H9 (cell line): ENCODE results near the gene TRIM28. TPM values are rescaled to one million over a fixed set of nuclear protein-coding genes. Genes with fewer than 3 reads are reported as not detected.
A peak's percentile ranks its signal among the peaks of the same experiment; 100 is the strongest.

Experiments used
- DNase-seq: peaks from one replicate; pipeline ENCODE4 v3.0.0-alpha.2; 2017
- H2AFZ ChIP-seq: one replicate; pipeline ENCODE4 v1.6.1; 2013; ENCODE audit warnings: mild to moderate bottlenecking, low read length, control low read depth, moderate library complexity
- H2AK5ac ChIP-seq: 2 replicates; pipeline ENCODE4 v1.6.1; 2013; ENCODE audit warnings: low read length, control low read depth, mixed read lengths; ENCODE audit not compliant: insufficient read length
- H2BK120ac ChIP-seq: one replicate; pipeline ENCODE4 v1.6.1; 2013; ENCODE audit warnings: low read depth, mild to moderate bottlenecking, low read length, control low read depth, inconsistent platforms; ENCODE audit not compliant: poor library complexity, severe bottlenecking
- H2BK12ac ChIP-seq: 2 replicates; pipeline ENCODE4 v1.6.1; 2013; ENCODE audit warnings: low read length, control low read depth, mixed read lengths, low read depth; ENCODE audit not compliant: insufficient read length
- H2BK15ac ChIP-seq: 2 replicates; pipeline ENCODE4 v1.6.1; 2013; ENCODE audit warnings: low read depth, low read length, control low read depth
- H2BK20ac ChIP-seq: one replicate; pipeline ENCODE4 v1.6.1; 2013; ENCODE audit warnings: low read depth, mild to moderate bottlenecking, low read length, control low read depth, inconsistent platforms; ENCODE audit not compliant: poor library complexity, severe bottlenecking
- H2BK5ac ChIP-seq: 2 replicates; pipeline ENCODE4 v1.6.1; 2013; ENCODE audit warnings: low read length, control low read depth, mixed read lengths; ENCODE audit not compliant: insufficient read length
- H3K14ac ChIP-seq: 2 replicates; pipeline ENCODE4 v1.6.1; 2013; ENCODE audit warnings: low read length, control low read depth; ENCODE audit not compliant: insufficient read depth
- H3K18ac ChIP-seq: 2 replicates; pipeline ENCODE4 v1.6.1; 2013; ENCODE audit warnings: low read depth, mild to moderate bottlenecking, mixed read lengths, low read length, control low read depth; ENCODE audit not compliant: insufficient read length
- H3K23ac ChIP-seq: 2 replicates; pipeline ENCODE4 v1.6.1; 2013; ENCODE audit warnings: low read length, control low read depth, mixed read lengths, low read depth; ENCODE audit not compliant: insufficient read length
- H3K23me2 ChIP-seq: 2 replicates; pipeline ENCODE4 v1.6.1; 2013; ENCODE audit warnings: low read depth, mild to moderate bottlenecking, mixed read lengths, low read length, control low read depth; ENCODE audit not compliant: insufficient read length, poor library complexity, severe bottlenecking
- H3K27ac ChIP-seq: 2 replicates; pipeline ENCODE4 v1.5.1; 2013; ENCODE audit warnings: low read length, control low read depth, mixed read lengths, low read depth; ENCODE audit not compliant: insufficient read length
- H3K27me3 ChIP-seq: 2 replicates; pipeline ENCODE4 v1.6.1; 2013; ENCODE audit warnings: low read length, control low read depth, inconsistent platforms; ENCODE audit not compliant: insufficient read depth
- H3K4ac ChIP-seq: 2 replicates; pipeline ENCODE4 v1.6.1; 2013; ENCODE audit warnings: low read depth, mild to moderate bottlenecking, control low read depth, inconsistent platforms, low read length, moderate library complexity
- H3K4me1 ChIP-seq: 2 replicates; pipeline ENCODE4 v1.6.1; 2013; ENCODE audit warnings: low read length, control low read depth, inconsistent platforms; ENCODE audit not compliant: insufficient read depth
- H3K4me2 ChIP-seq: 2 replicates; pipeline ENCODE4 v1.6.1; 2013; ENCODE audit warnings: low read length, control low read depth, mixed read lengths; ENCODE audit not compliant: insufficient read length, insufficient read depth
- H3K56ac ChIP-seq: 2 replicates; pipeline ENCODE4 v1.6.1; 2013; ENCODE audit warnings: low read depth, mild to moderate bottlenecking, mixed read lengths, low read length, control low read depth; ENCODE audit not compliant: insufficient read length
- H3K79me1 ChIP-seq: 2 replicates; pipeline ENCODE4 v1.6.1; 2013; ENCODE audit warnings: low read depth, mild to moderate bottlenecking, moderate library complexity, low read length, control low read depth, inconsistent platforms; ENCODE audit not compliant: insufficient read depth, poor library complexity, severe bottlenecking
- H3K79me2 ChIP-seq: 2 replicates; pipeline ENCODE4 v1.6.1; 2013; ENCODE audit warnings: low read length, control low read depth, inconsistent platforms; ENCODE audit not compliant: insufficient read depth
- H3K9ac ChIP-seq: 2 replicates; pipeline ENCODE4 v1.6.1; 2013; ENCODE audit warnings: low read length, control low read depth, mixed read lengths; ENCODE audit not compliant: insufficient read length; ENCODE audit errors: extremely low read depth
- H3K9me3 ChIP-seq: one replicate; pipeline ENCODE4 v1.6.1; 2013; ENCODE audit warnings: low read depth, low read length, inconsistent platforms; ENCODE audit not compliant: control insufficient read depth
- H3T11ph ChIP-seq: one replicate; pipeline ENCODE4 v1.6.1; 2013; ENCODE audit warnings: mild to moderate bottlenecking, low read length, control low read depth, inconsistent platforms
- H4K20me1 ChIP-seq: one replicate; pipeline ENCODE4 v1.6.1; 2013; ENCODE audit not compliant: control insufficient read depth, insufficient read length, insufficient read depth
- H4K5ac ChIP-seq: 2 replicates; pipeline ENCODE4 v1.6.1; 2013; ENCODE audit warnings: low read depth, mild to moderate bottlenecking, mixed read lengths, low read length, control low read depth; ENCODE audit not compliant: insufficient read length
- H4K8ac ChIP-seq: replicated peaks from 2 replicates; pipeline ENCODE4 v1.6.1; 2013; ENCODE audit warnings: low read length, control low read depth, mixed read lengths, low read depth; ENCODE audit not compliant: insufficient read length
- H4K91ac ChIP-seq: 2 replicates; pipeline ENCODE4 v1.6.1; 2013; ENCODE audit warnings: low read depth, mild to moderate bottlenecking, moderate library complexity, mixed read lengths, low read length, control low read depth; ENCODE audit not compliant: insufficient read length
- H3K27ac Mint-ChIP-seq, 3 experiments: 2 replicates in 2 of 3; 3 replicates in 1 of 3; pipeline ENCODE4 v1.8.0; 2020 to 2021; ENCODE audit warnings: mixed read lengths in 3 of 3, mild to moderate bottlenecking in 1 of 3, moderate library complexity in 1 of 3
- H3K27me3 Mint-ChIP-seq: 2 replicates; pipeline ENCODE4 v1.8.0; 2021; ENCODE audit warnings: low read depth, mild to moderate bottlenecking, moderate library complexity, mixed read lengths
- H3K36me3 Mint-ChIP-seq, 3 experiments: 2 replicates in 2 of 3; 3 replicates in 1 of 3; pipeline ENCODE4 v1.8.0; 2020 to 2021; ENCODE audit warnings: low read depth in 3 of 3, mixed read lengths in 3 of 3; ENCODE audit not compliant: insufficient read depth in 1 of 3
- H3K4me1 Mint-ChIP-seq, 2 experiments: 2 replicates each; pipeline ENCODE4 v1.8.0; 2020; ENCODE audit warnings: mixed read lengths in 2 of 2
- H3K4me3 Mint-ChIP-seq, 2 experiments: 2 replicates in 1 of 2; 3 replicates in 1 of 2; pipeline ENCODE4 v1.8.0; 2020 to 2021; ENCODE audit warnings: mild to moderate bottlenecking in 2 of 2, mixed read lengths in 2 of 2, moderate library complexity in 1 of 2
- H3K9me3 Mint-ChIP-seq, 2 experiments: 2 replicates in 1 of 2; 3 replicates in 1 of 2; pipeline ENCODE4 v1.8.0; 2020; ENCODE audit warnings: mild to moderate bottlenecking in 2 of 2, mixed read lengths in 2 of 2, moderate library complexity in 1 of 2
- CTCF ChIP-seq: fragments of 200-600 bp; sonication (generic); conservative IDR thresholded peaks from 3 replicates; pipeline ENCODE4 v1.8.0; 2021; ENCODE audit warnings: antibody characterized with exemption, mild to moderate bottlenecking
- WGBS: extraction: QIAGEN DNeasy Blood & Tissue Kit; methylation state at CpG from one replicate; pipeline ENCODE4 v1.1.7; 2013; ENCODE audit warnings: missing lambda C conversion rate, low lambda C conversion rate, mixed read lengths; ENCODE audit not compliant: insufficient read length; ENCODE audit errors: extremely low coverage; 5-methylcytosine and 5-hydroxymethylcytosine counted together
- total RNA-seq: library from RNA; stranded (reverse); gene quantifications from 2 replicates; pipeline ENCODE4 v1.2.1, GENCODE V29; 2021

TRIM28 gene
- total RNA-seq, 1 experiment from 2014 or later: 1,084 TPM

GRCh38 chr19:58573658-58574164 is 29.8 kb downstream of the TRIM28 start:
- no peak overlapping the region for H4K91ac ChIP-seq
- H3K4ac ChIP-seq: no peak overlapping the region
- H2BK12ac ChIP-seq: no peak overlapping the region
- no peak overlapping the region for H3K14ac ChIP-seq
- no peak overlapping the region for H3K9ac ChIP-seq
- Mint-ChIP-seq H3K36me3 (peaks cover 0 to 16% (median 13%) of the 10 kb centered on the region in 3 experiments; a peak in 4 of 7 replicates), H3K27ac (peak overlapping the region in 2 of 3 experiments; percentile 100; a peak in 5 of 7 replicates), H3K4me1 (peaks cover 17 to 26% of the 10 kb centered on the region in 2 experiments), H3K27me3 (peaks cover 2% of the 10 kb centered on the region; the same call in 1 of the 2 replicates), H3K4me3 (peak overlapping the region; percentile 96 to 98), H3K9me3 (no peaks in the 10 kb centered on the region; a peak in 2 of 5 replicates)
- no peak overlapping the region for H3K27ac ChIP-seq
- H3K27me3 ChIP-seq: no peaks in the 10 kb centered on the region
- H2BK5ac ChIP-seq: no peak overlapping the region
- H3K23me2 ChIP-seq: peaks cover 9% of the 10 kb centered on the region
- no peak overlapping the region for H3K23ac ChIP-seq
- no peaks in the 10 kb centered on the region for H3K79me1 ChIP-seq
- H4K8ac ChIP-seq: no peak overlapping the region
- H3K79me2 ChIP-seq: no peaks in the 10 kb centered on the region
- H2BK120ac ChIP-seq: no peak overlapping the region
- TF ChIP-seq CTCF: no peak
- DNase-seq: no peak
- H2BK20ac ChIP-seq: no peak overlapping the region
- H3K4me2 ChIP-seq: peak overlapping the region; percentile 80
- no peak overlapping the region for H3K56ac ChIP-seq
- H2AK5ac ChIP-seq: no peak overlapping the region
- H2AFZ ChIP-seq: no peak overlapping the region
- WGBS: no CpG with 5 or more reads among the region's 20 CpGs
- H3K4me1 ChIP-seq: no peaks in the 10 kb centered on the region; the same call in 1 of the 2 replicates
- H3K18ac ChIP-seq: peak overlapping the region; percentile 28
- H3T11ph ChIP-seq: no peak overlapping the region
- no peaks in the 10 kb centered on the region for H4K20me1 ChIP-seq
- no peak overlapping the region for H2BK15ac ChIP-seq
- H4K5ac ChIP-seq: no peak overlapping the region
- H3K9me3 ChIP-seq: no peaks in the 10 kb centered on the region
